ELR (cell line): ENCODE results near the gene GAP43.
A peak's percentile ranks its signal among the peaks of the same experiment; 100 is the strongest.
"Not testable (repeated sequence)": the region's sequence is repeated elsewhere in the genome, so short reads cannot be mapped to it uniquely, and the experiment has no call there.

Experiments
- DNase-seq: peaks from one replicate; pipeline ENCODE4 v3.0.0-alpha.2; 2015; ENCODE audit warnings: low read depth

The GAP43 gene

DNA sequence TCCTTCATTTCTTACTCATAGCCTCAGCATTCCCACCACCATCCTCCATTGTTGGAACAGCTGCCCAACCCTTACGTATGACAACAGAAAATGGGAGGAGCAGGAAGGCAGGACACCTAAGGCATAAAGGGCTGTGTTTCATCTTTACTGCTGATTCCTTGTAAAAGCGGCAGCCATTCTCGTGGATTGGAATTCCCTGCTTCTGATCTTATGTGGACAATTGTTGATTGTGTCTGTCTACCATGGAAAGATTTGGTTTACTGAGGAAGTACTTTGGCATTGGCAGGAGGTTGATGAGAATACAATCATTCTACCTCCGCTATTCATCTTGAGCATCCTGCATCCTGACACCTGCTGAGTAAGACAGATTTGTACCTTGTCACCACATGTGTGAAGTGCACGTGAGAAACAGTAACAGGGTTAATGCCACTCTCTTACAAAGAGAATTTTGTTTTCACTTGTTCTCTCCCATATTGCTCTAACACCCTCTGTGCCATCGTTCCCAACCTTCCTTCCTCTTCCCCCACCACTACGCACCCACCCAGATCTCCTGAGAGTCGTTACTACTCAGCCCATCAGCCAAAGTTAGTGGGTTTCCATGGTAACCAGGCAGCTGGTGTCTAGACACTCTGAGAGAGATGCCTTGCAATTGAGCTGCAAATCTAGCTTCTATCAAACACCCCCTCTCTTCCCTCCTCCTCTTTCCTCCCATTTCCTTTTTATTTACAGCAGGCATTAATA is 75.7 kb downstream of the GAP43 start:
- DNase-seq, result no peak

DNA sequence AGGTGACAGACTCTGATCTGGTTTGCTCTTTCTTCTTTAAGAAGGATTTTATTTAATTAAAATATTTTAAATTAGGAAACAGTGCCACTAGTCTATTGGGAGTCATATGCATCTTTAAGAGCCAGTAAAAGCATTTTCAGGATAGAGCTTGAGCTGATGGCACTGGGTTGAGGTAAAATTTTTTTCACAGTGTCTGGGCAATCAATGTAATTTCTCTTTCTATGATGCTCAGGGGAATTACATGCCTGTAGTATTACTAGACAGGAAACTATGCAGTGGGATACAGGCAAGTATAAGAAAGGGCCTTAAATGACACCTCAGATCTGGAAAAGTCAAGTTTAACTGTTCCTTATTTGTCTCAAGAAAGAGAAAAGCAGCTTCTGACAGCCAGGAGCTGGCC is 76.4 kb downstream of the GAP43 start:
- DNase-seq, result no peak

DNA sequence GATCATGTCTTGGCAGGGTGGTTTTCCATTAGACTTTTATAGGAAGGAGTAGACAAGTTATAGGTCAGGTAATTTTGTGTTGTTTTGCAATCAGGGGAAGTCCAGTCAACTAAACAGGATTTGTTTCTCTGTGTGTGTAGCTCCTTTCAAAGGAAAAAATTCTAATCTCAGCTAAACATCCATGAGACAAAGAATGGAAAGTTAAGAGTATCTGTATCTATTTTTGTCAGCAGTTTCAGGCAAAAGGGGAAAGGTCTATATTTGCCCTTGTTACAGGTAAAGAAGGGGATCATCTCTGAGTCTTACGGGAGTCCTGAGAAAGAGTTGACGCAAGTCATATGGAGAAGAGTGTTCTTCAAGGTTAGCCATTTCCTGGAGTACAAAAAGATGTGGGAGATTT is 79.3 kb downstream of the GAP43 start:
- no peak for DNase-seq

DNA sequence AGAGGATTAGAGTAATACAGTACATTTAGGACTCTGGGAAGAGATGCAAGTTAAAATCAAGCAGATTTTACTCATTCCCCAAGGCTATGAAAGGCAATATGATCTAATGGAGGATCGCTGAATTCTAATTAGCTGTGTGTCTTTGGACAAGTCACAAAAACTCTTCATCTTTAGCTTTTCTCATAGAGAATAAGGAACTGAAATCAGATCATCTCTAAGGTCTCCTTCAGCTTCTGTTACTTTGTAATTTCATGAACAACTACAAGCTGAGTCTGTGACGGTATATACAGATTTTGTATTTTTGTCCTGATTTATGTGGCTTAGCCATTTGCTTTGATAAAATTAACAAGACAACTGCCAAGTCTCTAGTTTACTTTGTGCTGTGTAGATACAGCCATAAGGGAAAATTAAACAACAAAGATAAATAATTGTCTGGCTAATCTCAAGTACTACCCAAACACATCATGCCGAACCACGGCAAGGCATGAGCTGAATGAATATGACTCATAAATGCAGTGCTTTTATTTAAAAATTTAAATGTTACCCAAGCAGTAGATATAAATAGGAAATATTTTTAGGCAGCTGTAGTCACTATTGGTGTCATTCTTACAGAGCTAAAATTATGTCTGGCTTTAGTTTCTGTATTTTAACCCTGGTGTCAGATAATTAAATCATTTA is 81.5 kb downstream of the GAP43 start:
- no peak for DNase-seq

DNA sequence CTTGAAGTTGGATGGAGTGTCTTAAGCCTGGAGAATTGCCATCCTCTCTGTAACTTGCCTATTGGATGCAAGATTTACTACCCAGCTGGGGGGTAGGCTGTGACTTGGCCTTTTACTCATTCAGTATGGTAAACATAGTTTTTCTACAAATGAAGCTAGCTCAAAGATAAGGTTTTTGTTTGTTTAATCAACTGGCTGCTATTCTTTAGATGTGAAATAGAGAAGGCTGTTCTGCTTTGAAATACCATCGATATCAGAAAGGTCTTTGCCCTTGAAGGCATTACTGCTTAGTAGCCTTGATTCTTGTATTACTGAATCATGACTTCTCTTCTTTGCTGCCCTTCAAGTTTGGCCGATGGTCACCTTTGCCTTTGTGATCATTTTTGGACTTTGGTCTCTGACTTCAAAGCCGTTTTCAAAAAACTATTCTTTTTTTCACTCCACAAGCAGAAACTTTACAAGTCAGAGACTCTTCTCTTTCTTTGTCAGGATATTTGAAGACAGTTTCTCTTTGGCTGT is 83.1 kb downstream of the GAP43 start:
- no peak for DNase-seq

DNA sequence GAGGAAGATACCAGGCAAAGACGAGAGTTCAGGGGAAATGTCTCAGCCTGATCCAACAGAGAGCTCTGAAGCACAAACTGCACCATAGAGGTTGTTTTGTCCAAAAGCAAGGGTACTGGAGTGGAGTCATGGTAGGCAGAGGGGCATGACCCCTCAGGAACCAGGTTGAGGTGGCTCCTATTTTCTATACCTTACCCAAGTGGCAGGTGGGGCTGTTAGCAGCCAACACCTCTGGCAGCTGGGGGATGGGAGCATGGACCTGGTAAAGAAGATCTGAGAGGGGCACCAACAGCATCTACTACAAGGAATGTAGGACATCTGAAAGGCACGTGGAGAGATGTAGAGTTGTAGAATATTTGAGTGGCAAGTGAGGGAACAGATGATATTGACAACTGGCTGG is 85.2 kb downstream of the GAP43 start:
- no peak for DNase-seq

DNA sequence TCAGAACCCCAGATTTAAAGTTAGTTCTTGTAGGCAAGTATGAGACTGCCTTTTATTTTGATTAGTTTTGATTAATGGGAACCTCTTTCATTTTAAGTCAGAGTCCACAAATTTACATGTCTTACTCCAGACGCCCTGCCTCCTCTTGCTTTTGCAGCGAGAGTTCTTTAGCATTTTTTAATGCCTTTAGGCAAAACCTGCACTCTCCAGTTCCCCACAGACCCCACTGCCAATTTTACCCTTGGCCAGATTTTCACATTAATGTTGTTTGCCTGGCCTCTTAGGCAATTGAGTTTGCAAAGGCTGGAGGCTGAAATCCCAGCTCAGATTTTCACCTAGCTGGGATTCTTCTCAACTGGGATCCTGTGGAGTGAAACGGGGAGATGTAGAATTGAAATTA is 85.8 kb downstream of the GAP43 start:
- DNase-seq, result no peak

DNA sequence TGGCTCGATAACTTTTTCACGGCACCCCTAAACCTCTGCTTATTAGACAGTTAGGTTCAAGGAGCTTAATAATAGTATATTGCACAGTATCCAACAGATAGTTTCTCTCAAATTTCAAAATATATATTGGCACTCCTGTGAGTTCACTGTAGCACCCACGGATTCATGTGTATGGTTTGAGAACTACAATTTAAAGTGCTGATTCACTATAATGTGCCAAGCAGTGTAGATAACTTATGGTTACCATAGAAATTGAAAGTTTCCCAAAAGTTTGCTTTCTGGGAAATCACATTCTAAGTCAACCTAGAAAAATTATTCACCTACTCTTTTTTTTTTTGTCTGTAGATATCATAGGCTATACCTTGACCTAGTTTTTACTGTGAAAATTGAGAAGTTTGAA is 86.6 kb downstream of the GAP43 start:
- no peak for DNase-seq

DNA sequence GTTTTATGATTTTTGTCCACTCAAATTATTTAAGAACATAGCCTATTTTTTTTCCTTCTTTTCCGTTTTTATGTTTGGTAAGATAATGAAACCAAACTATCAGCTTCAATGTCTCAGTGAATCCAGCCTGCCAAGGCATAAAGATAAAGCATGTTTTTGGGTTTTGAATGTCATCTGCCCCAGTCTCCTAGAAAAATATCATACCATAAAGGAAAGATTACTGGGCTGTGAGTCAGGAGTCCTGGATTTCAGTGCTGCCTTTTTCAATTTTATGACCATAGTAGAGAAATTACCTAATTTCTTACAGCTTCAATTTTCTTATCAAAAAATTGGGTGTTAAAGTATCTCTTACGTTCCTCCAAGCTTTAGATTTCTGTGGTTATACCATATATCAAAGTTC is 87.5 kb downstream of the GAP43 start:
- DNase-seq, result no peak

DNA sequence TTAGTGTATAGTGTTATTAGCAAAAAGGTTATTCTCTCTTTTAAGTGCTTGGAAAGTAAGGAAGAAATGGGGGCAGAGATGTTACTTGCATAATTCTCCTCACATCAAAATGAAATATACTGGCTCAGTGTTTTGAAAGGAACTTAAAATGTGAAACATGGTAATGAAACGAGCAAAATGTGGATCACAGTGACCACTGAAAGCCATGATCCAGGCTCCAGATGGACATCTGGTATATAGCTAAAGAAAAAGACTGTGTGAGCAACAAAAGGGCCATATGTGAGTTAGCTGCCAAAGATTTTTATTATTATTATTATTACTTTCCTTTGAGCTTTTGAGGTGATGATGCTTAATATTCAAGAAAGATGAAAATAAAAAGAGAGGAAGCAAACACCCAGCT is 89.6 kb downstream of the GAP43 start:
- DNase-seq, result no peak

DNA sequence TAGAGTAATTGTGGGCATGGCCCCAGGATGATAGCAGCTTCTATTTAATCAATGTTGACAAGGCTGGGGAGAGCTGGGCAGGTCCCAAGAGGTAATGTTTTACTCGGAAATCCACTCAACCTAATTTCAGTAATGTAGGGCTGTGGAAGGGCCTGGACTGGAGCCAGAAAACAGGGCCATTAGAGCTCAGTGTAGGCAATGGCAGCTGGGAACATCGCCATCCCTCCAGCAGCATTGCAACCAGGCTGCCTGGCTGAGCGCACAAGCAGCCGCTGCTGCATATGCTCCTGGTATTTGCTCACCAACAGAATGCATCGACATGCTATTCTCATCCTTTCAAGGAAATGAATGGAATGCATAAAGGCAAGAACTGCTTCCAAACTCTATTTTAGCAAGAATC is 90.0 kb downstream of the GAP43 start:
- no peak for DNase-seq

DNA sequence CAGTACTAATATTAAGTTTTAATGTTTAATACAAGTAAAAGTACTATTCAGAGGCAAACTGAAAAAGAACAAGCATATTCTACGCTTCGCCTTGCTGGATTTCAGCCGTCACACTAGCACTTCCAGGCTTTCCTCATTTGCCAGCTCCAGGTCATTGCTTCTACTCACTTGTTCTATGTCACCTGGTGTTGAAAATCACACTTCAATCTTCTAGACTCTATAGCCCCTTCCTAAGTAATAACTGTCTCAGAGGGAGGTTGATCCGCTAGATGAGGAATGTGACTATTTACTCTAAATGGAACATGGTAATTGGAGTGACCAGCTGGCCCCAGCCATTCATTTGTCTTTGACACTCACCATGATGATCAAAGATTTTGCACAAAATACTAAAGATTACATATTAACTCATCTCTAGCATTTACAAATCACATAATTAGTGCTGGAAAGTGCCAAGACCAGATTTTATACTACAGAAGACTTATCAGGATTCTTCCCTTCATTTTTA is 92.0 kb downstream of the GAP43 start:
- no peak for DNase-seq

DNA sequence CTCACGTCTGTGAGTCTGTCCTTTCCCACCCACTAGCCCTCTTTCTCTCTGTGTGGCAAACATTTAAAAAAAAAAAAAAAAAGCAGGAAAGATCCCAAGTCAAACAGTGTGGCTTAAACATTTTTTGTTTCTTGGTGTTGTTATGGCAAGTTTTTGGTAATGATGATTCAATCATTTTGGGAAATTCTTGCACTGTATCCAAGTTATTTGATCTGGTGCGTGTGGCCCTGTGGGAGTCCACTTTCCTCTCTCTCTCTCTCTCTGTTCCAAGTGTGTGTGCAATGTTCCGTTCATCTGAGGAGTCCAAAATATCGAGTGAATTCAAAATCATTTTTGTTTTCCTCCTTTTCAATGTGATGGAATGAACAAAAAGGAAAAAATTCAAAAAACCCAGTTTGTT is 97.7 kb downstream of the GAP43 start:
- DNase-seq, result no peak

DNA sequence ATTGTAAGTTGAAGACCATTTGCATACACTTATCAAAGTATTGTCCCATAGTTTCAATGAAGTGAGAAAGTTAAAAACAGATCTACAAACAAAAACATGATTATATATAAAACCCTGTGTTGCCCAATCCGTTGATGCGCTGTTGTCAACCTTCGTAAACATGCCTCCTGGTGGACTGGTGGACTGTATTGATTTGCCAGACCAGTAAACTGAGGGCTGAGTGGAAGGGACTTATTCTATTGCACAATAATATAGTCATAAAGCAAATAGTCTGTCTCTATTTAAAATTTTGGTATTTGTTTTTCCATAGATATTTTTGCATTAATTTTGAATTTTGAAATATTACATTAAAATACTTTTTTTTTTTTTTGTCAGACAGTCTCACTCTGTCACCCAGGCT is 102.5 kb downstream of the GAP43 start:
- DNase-seq, result no peak

DNA sequence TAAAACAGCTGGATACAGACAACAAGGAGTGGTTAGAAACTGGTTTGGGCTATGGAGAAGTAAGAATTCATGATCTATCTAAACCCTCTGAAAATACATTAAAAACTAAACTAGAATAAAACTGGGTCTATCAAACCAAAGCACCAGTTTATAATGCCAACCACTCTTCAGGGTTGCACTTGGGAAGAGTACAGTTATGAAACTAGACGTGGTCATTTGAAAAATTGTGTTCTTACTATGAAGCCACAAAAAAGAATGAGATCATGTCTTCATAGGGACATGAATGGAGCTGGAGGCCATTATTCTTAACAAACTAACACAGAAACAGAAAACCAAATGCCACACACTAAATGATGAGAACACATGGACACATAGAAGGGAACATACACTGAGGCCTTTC is 103.8 kb downstream of the GAP43 start:
- no peak for DNase-seq

DNA sequence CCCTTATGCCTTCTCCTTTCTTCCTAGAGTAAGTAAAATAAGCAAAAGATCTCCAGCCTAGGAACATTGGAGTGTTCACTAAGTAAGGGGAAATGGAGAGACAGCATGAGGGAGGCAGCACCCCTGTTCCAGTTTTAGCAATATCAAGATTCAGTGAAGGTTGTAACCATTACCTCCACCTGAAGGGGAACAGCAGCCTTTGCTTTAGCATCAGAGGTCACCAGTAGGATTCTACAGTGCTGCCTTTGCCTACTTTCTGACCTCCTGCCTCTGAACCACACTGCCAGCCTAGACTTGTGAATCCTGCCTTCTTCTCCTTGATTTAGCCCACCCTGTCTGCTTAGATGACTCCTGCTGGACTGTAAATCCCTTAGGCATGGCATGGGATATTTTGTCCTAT is 104.7 kb downstream of the GAP43 start:
- DNase-seq, result no peak

DNA sequence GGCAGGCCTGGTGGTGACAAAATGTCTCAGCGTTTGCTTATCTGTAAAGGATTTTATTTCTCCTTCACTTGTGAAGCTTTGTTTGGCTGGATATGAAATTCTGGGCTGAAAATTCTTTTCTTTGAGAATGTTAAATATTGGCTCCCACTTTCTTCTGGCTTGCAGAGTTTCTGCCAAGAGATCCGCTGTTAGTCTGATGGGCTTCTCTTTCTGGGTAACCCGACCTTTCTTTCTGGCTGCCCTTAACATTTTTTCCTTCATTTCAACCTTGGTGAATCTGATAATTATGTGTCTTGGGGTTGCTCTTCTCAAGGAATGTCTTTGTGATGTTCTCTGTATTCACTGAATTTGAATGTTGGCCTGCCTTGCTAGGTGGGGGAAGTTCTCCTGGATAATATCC is 113.0 kb downstream of the GAP43 start:
- not testable (repeated sequence) for DNase-seq

DNA sequence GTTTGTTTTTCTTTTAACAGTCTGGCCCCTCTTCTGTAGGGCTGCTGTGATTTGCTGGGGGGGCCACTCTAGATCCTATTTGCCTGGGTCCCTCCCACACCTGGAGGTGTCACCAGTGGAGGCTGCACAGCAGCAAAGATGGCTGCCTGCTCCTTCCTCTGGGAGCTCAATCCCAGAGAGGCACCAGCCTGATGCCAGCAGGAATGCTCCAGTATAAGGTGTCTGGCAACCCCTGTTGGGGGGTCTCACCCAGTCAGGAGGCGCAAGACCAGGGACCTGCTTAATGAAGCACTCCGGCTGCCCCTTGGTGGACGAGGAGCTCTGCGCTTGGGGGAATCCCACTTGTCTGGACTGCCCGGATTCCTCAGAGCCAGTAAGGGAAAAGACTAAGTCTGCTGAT is 118.3 kb downstream of the GAP43 start:
- DNase-seq, result no peak

DNA sequence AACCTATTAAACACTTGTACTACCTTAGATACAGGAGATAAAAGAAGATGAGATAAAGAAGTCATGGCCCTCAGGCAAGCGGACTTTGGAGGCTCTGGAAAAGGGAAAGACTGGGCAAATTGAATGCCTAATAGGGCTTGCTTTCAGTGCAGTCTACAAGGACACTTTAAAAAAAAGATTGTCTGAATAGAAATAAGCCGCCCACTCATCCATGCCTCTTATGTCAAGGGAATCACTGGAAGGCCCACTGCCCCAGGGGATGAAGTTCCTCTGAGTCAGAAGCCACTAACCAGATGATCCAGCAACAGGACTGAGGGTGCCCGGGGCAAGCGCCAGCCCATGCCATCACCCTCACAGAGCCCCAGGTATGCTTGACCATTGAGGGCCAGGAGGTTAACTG is 121.2 kb downstream of the GAP43 start:
- peak; percentile 60 for DNase-seq

DNA sequence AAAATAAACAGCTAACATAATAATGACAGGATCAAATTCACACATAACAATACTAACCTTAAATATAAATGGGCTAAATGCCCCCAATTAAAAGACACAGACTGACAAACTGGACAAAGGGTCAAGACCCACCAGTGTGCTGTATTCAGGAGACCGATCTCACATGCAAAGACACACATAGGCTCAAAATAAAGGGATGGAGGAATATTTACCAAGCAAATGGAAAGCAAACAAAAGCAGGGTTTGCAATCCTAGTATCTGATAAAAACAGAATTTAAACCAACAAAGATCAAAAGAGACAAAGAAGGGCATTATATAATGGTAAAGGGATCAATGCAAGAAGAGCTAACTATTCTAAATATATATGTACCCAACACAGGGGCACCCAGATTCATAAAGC is 129.7 kb downstream of the GAP43 start:
- not testable (repeated sequence) for DNase-seq

DNA sequence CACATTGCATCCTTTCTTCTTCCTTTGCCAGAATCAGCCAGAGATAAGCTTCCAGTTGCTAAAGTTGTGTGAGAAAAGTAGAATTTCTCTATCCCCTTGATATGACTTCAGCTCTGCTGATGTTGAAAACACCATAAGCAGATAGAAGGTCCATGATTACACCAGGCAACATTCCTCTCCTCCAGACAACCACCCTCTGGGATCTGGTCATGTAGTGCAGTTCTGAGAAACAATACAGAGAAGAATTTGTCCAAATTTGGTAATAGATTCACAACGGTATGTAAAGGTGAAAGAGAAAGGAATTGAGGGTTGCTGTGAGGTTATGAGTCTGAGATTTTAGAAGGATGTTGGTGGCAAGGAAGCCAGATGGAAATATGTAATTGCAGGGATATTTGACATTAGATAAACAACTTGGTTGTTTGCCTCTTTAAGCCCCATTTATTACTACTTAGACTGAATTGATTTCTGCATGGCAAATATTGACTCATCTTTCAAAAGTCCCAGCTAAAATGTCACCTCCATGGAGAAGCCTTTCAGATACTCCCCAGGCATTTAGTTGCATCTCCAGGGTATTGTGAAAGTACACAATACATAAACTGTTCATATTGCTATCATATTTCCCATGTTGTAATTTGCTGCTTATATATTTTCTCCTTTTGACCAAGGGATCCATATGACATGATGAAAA is 134.9 kb downstream of the GAP43 start:
- DNase-seq, result no peak

DNA sequence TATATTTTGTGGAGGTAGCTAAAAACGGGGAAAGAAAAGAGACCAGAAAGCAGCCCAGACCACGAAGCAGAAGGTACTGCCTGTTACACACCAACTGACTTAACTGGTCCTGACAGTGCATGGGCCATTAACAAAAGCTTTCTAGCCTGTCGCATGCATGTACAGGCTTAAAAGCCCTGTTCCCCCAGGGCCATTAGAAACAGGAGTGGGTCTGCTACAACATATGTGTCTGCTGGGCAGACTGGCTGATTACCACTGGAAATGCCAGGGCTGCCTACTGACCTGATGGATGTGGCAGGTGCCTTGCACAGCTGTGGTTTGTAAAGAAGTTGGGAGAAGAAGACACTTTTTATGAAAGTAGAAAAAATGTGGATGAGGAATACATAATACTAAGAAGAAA is 137.4 kb downstream of the GAP43 start:
- no peak for DNase-seq

DNA sequence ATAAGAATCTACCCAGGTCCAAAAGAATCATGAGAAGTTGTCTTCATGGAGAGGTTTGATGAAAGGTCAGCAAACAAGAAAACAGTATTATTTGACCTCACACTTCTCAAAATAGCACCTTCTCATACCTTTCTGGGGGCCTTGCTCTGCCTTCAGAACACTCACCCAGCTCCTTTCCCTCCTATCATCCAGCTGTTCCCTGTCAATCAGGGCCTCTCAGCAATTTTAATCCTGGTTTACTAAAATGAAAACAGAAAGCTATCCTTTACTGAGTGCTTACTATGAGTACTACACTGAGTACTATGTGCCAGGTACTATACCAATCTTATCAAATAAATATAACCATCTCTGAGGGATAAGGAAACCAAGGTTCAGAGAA is 138.6 kb downstream of the GAP43 start:
- no peak for DNase-seq
